IMR-90 (cell line): ENCODE results near the gene MSANTD4. TPM values are rescaled to one million over a fixed set of nuclear protein-coding genes. Genes with fewer than 3 reads are reported as not detected.

Experiments
- ATAC-seq: fragments of 200-7000 bp; cut with Tn5 transposase; 2 replicates; pipeline ENCODE4 v1.9.1; 2020; ENCODE audit warnings: low read depth, mild to moderate bottlenecking, moderate library complexity
- BruUV-seq: library from RNA; stranded (reverse); fragments of 400-500 nt; replicated peaks from 2 replicates; lab custom pipeline; 2021; lab: Mats Ljungman, UMichigan
- CTCF ChIA-PET: fragments of 300-600 bp; formaldehyde crosslinking; extraction: SDS; loops from one replicate; lab custom pipeline; 2021; ENCODE audit warnings: antibody characterized with exemption; lab: Yijun Ruan, JAX
- POLR2A ChIA-PET: fragments of 300-600 bp; sonication (Branson Sonifier 250); formaldehyde crosslinking; loops from one replicate; lab custom pipeline; 2022; ENCODE audit warnings: antibody characterized with exemption; ENCODE audit not compliant: unreplicated experiment; lab: Charles Lee
- DNase-seq: peaks from one replicate; pipeline ENCODE4 v3.0.0; 2013
- H2AFZ ChIP-seq: replicated peaks from 2 replicates; pipeline ENCODE3; 2013; ENCODE audit warnings: low read length, mild to moderate bottlenecking; ENCODE audit not compliant: poor library complexity
- H2AK5ac ChIP-seq: 2 replicates; pipeline ENCODE4 v1.6.1; 2013; ENCODE audit warnings: low read depth, low read length, inconsistent platforms
- H2AK9ac ChIP-seq: replicated peaks from 2 replicates; pipeline ENCODE3; 2013; ENCODE audit warnings: mild to moderate bottlenecking, low read depth, low read length, moderate library complexity; ENCODE audit not compliant: poor library complexity
- H2BK120ac ChIP-seq: 2 replicates; pipeline ENCODE4 v1.6.1; 2013; ENCODE audit warnings: low read depth, low read length, inconsistent platforms
- H2BK15ac ChIP-seq: 3 replicates; pipeline ENCODE4 v1.6.1; 2013; ENCODE audit warnings: low read depth, low read length, inconsistent platforms
- H2BK20ac ChIP-seq: 2 replicates; pipeline ENCODE4 v1.6.1; 2013; ENCODE audit warnings: low read depth, mild to moderate bottlenecking, inconsistent platforms, low read length, moderate library complexity
- H2BK5ac ChIP-seq: 2 replicates; pipeline ENCODE4 v1.6.1; 2013; ENCODE audit warnings: mild to moderate bottlenecking, low read depth, low read length, inconsistent platforms; ENCODE audit not compliant: poor library complexity, severe bottlenecking
- H3K14ac ChIP-seq: replicated peaks from 2 replicates; pipeline ENCODE4 v1.6.1; 2013; ENCODE audit warnings: low read depth, low read length, inconsistent platforms
- H3K18ac ChIP-seq: 2 replicates; pipeline ENCODE4 v1.6.1; 2013; ENCODE audit warnings: low read depth, low read length, control low read depth
- H3K23ac ChIP-seq: 2 replicates; pipeline ENCODE4 v1.6.1; 2013; ENCODE audit warnings: low read depth, low read length, inconsistent platforms
- H3K27ac ChIP-seq: 2 replicates; pipeline ENCODE4 v1.5.1; 2013; ENCODE audit warnings: mild to moderate bottlenecking, control low read depth, low read length; ENCODE audit not compliant: insufficient read depth
- H3K27me3 ChIP-seq: 2 replicates; pipeline ENCODE4 v1.6.1; 2013; ENCODE audit warnings: low read length; ENCODE audit not compliant: control insufficient read depth, insufficient read depth
- H3K36me3 ChIP-seq: 2 replicates; pipeline ENCODE4 v1.6.1; 2013; ENCODE audit warnings: low read length, mixed read lengths; ENCODE audit not compliant: control insufficient read depth, insufficient read depth
- H3K4ac ChIP-seq: 2 replicates; pipeline ENCODE4 v1.6.1; 2013; ENCODE audit warnings: low read depth, low read length, inconsistent platforms
- H3K4me1 ChIP-seq: 2 replicates; pipeline ENCODE4 v1.6.1; 2013; ENCODE audit warnings: low read length, mixed read lengths; ENCODE audit not compliant: control insufficient read depth, insufficient read depth
- H3K4me2 ChIP-seq: 2 replicates; pipeline ENCODE4 v1.6.1; 2013; ENCODE audit warnings: low read depth, mild to moderate bottlenecking, control low read depth, low read length, moderate library complexity
- H3K4me3 ChIP-seq: 2 replicates; pipeline ENCODE4 v1.5.1; 2013; ENCODE audit warnings: low read depth, mild to moderate bottlenecking, control low read depth, low read length, moderate library complexity; ENCODE audit not compliant: insufficient read depth
- H3K56ac ChIP-seq: 2 replicates; pipeline ENCODE4 v1.6.1; 2013; ENCODE audit warnings: low read length, inconsistent platforms; ENCODE audit not compliant: insufficient read depth; ENCODE audit errors: extremely low read depth
- H3K79me1 ChIP-seq, 2 experiments: 2 replicates each; pipeline ENCODE4 v1.6.1; 2013; ENCODE audit warnings: low read length in 2 of 2, inconsistent platforms in 1 of 2, low read depth in 1 of 2
- H3K9ac ChIP-seq: 2 replicates; pipeline ENCODE4 v1.6.1; 2013; ENCODE audit warnings: low read depth, low read length, control low read depth
- H3K9me1 ChIP-seq: 2 replicates; pipeline ENCODE4 v1.6.1; 2013; ENCODE audit warnings: low read length, inconsistent platforms; ENCODE audit not compliant: insufficient read depth
- H3K9me3 ChIP-seq: 2 replicates; pipeline ENCODE4 v1.6.1; 2013; ENCODE audit warnings: low read length; ENCODE audit not compliant: control insufficient read depth, insufficient read depth
- H4K20me1 ChIP-seq: 2 replicates; pipeline ENCODE4 v1.6.1; 2013; ENCODE audit warnings: low read length, inconsistent platforms; ENCODE audit not compliant: insufficient read depth
- H4K5ac ChIP-seq: 2 replicates; pipeline ENCODE4 v1.6.1; 2013; ENCODE audit warnings: mild to moderate bottlenecking, low read depth, low read length, control low read depth
- H4K8ac ChIP-seq, 2 experiments: 2 replicates each; pipeline ENCODE4 v1.6.1; 2013; ENCODE audit warnings: low read depth in 2 of 2, low read length in 2 of 2, control low read depth in 1 of 2, inconsistent platforms in 1 of 2
- H4K91ac ChIP-seq: 2 replicates; pipeline ENCODE4 v1.6.1; 2013; ENCODE audit warnings: low read depth, low read length, inconsistent platforms; ENCODE audit not compliant: insufficient read depth
- CHD1 ChIP-seq: IDR thresholded peaks from 2 replicates; pipeline ENCODE4 v1.6.1; 2012; ENCODE audit warnings: low read depth, low read length, improper control_type of control experiment
- FOS ChIP-seq: fragments of 150-350 bp; IDR thresholded peaks from 2 replicates; pipeline ENCODE4 v1.6.1; 2016; ENCODE audit warnings: low read depth, low read length
- MAZ ChIP-seq: IDR thresholded peaks from 2 replicates; pipeline ENCODE4 v1.6.1; 2012; ENCODE audit warnings: low read depth, mild to moderate bottlenecking, low read length, improper control_type of control experiment, moderate library complexity, borderline replicate concordance
- MXI1 ChIP-seq: IDR thresholded peaks from 2 replicates; pipeline ENCODE4 v1.6.1; 2012; ENCODE audit warnings: low read depth, mild to moderate bottlenecking, low read length, moderate library complexity, borderline replicate concordance
- RFX5 ChIP-seq: IDR thresholded peaks from 2 replicates; pipeline ENCODE4 v1.8.0; 2012; ENCODE audit warnings: low read depth, mild to moderate bottlenecking, low read length, moderate library complexity
- SMC3 ChIP-seq: fragments of 150-350 bp; IDR thresholded peaks from 2 replicates; pipeline ENCODE4 v1.6.1; 2016; ENCODE audit warnings: low read depth, mild to moderate bottlenecking, antibody characterized with exemption, low read length, moderate library complexity
- dilution Hi-C: fragments of 300-500 bp; cut with HindIII; formaldehyde crosslinking; loops from one replicate; pipeline ENCODE4 v1.14.3; 2018; ENCODE audit warnings: low sequenced_read_pairs; ENCODE audit not compliant: unreplicated experiment
- in situ Hi-C: fragments of 300-500 bp; cut with MboI; formaldehyde crosslinking; loops from 3 replicates; pipeline ENCODE4 v1.14.3; 2019; ENCODE audit warnings: low sequenced_read_pairs, inconsistent platforms, mixed read lengths
- intact Hi-C: fragments of 100-400 bp; cut with micrococcal nuclease; formaldehyde crosslinking; loops from 2 replicates; pipeline ENCODE4 v1.10.0; 2022
- polyA plus RNA-seq, 3 experiments: library from polyadenylated mRNA; depleted of rRNA; stranded (reverse); fragments of >200 nt; gene quantifications; 2 replicates each; pipeline ENCODE4 v1.2.3, GENCODE V29; 2012; ENCODE audit warnings: low replicate concordance in 1 of 3
- total RNA-seq: library from RNA; depleted of rRNA; stranded (reverse); fragments of >200 nt; gene quantifications from 2 replicates; pipeline ENCODE4 v1.2.3, GENCODE V29; 2012

The MSANTD4 gene
- total and polyA plus RNA-seq, 2 of the 4 experiments (the other 2 are of a cell fraction), result 9.4 to 18.8 TPM

DNA sequence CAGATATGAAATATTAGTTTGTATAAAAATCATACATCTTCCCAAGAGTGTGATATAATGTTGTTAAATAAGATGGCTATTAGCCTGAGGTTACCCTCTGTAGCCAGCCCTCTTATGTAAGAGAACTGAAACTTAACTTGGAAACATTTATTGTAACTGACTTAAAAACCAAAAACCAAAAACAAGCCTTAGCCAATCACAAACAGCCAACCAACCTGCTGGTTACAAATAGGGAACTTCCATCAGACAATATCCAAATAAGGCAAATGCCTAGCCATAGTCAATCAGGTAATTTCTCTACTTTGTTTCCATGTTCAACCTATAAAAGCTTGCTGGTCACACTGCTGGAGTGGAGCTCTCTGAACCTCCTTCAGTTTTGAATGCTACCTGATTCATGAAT, 41.0 kb upstream of the MSANTD4 start:
- ChIA-PET CTCF (no interaction called here), POLR2A (no interaction called here)
- no peak overlapping the region for H3K27ac ChIP-seq
- H2BK5ac ChIP-seq, result no peak overlapping the region
- no peak for ATAC-seq
- H3K36me3 ChIP-seq, result no peaks in the 10 kb centered on the region
- H3K4ac ChIP-seq, result no peak overlapping the region
- no peak overlapping the region for H3K4me3 ChIP-seq
- no peaks in the 10 kb centered on the region for H3K79me1 ChIP-seq
- no peaks in the 10 kb centered on the region for H3K9me3 ChIP-seq
- H2BK120ac ChIP-seq, result no peak overlapping the region
- no peak overlapping the region for H4K8ac ChIP-seq
- no peaks in the 10 kb centered on the region; the same call in 1 of the 2 replicates for H3K9me1 ChIP-seq
- H2AK9ac ChIP-seq, result no peak overlapping the region
- no peak overlapping the region for H3K9ac ChIP-seq
- no peaks in the 10 kb centered on the region for H4K20me1 ChIP-seq
- no peak overlapping the region for H3K56ac ChIP-seq
- no peak overlapping the region for H3K14ac ChIP-seq
- dilution Hi-C loops, result no loop called here
- H2AK5ac ChIP-seq, result no peak overlapping the region
- no peak for DNase-seq
- no peak overlapping the region for H2BK20ac ChIP-seq
- H3K23ac ChIP-seq, result no peak overlapping the region
- H3K18ac ChIP-seq, result no peak overlapping the region
- no TSS peak for BruUV-seq
- no peak overlapping the region for H4K91ac ChIP-seq
- no peaks in the 10 kb centered on the region for H3K4me1 ChIP-seq
- intact Hi-C loops, result no loop called here
- in situ Hi-C loops, result no loop called here
- H3K4me2 ChIP-seq, result no peak overlapping the region
- no peak overlapping the region for H2BK15ac ChIP-seq
- H3K27me3 ChIP-seq, result no peaks in the 10 kb centered on the region
- no peak for TF ChIP-seq RFX5
- TF ChIP-seq FOS, result no peak
- TF ChIP-seq SMC3, result no peak
- TF ChIP-seq MXI1, result no peak
- TF ChIP-seq CHD1, result no peak
- TF ChIP-seq MAZ, result no peak
- no peak overlapping the region for H4K5ac ChIP-seq
- H2AFZ ChIP-seq, result no peak overlapping the region
